WTC11 (cell line): ENCODE results near the gene APOBEC3C. TPM values are rescaled to one million over a fixed set of nuclear protein-coding genes. Genes with fewer than 3 reads are reported as not detected.
"Not testable (repeated sequence)": the region's sequence is repeated elsewhere in the genome, so short reads cannot be mapped to it uniquely, and the experiment has no call there.

Experiments used
- ATAC-seq: fragments of 200-7000 bp; cut with Tn5 transposase; 2 replicates; pipeline ENCODE4 v1.10.0; 2021; ENCODE audit warnings: mild to moderate bottlenecking, moderate library complexity
- CTCF ChIA-PET: fragments of 300-600 bp; sonication (Branson Sonifier 250); formaldehyde crosslinking; loops from one replicate; lab custom pipeline; 2021; ENCODE audit warnings: antibody characterized with exemption; lab: Charles Lee
- POLR2A ChIA-PET: fragments of 350-600 bp; sonication (Branson Sonifier 250); formaldehyde crosslinking; loops from one replicate; lab custom pipeline; 2021; ENCODE audit warnings: antibody characterized with exemption; lab: Charles Lee
- DNase-seq: peaks from one replicate; pipeline ENCODE4 v3.0.0; 2021; ENCODE audit warnings: low spot score
- H3K27ac Mint-ChIP-seq: 2 replicates; pipeline ENCODE4 v1.8.0; 2021; ENCODE audit warnings: mixed read lengths
- H3K27me3 Mint-ChIP-seq: 2 replicates; pipeline ENCODE4 v1.8.0; 2021; ENCODE audit warnings: low read depth, mild to moderate bottlenecking, moderate library complexity, mixed read lengths
- H3K36me3 Mint-ChIP-seq: 2 replicates; pipeline ENCODE4 v1.8.0; 2021; ENCODE audit warnings: mixed read lengths
- H3K4me1 Mint-ChIP-seq: 2 replicates; pipeline ENCODE4 v1.8.0; 2022; ENCODE audit warnings: mixed read lengths
- H3K4me3 Mint-ChIP-seq: 2 replicates; pipeline ENCODE4 v1.8.0; 2021; ENCODE audit warnings: mild to moderate bottlenecking, moderate library complexity, mixed read lengths
- H3K9me3 Mint-ChIP-seq: 2 replicates; pipeline ENCODE4 v1.8.0; 2021; ENCODE audit warnings: mixed read lengths
- ARID4B ChIP-seq: sonication (generic); formaldehyde crosslinking; IDR thresholded peaks from 2 replicates; pipeline ENCODE4 v1.8.0; 2023; ENCODE audit warnings: missing genetic modification reagents, mild to moderate bottlenecking, borderline replicate concordance
- CDX4 ChIP-seq: fragments of 250-450 bp; sonication (Bioruptor Pico); IDR thresholded peaks from 2 replicates; pipeline ENCODE4 v1.9.0; 2021; ENCODE audit warnings: moderate library complexity, mild to moderate bottlenecking, inconsistent platforms, borderline replicate concordance
- NR3C1 ChIP-seq: sonication (generic); formaldehyde crosslinking; conservative IDR thresholded peaks from 2 replicates; pipeline ENCODE4 v1.8.1; 2023; ENCODE audit warnings: low read depth, mild to moderate bottlenecking, missing genetic modification reagents
- RELA ChIP-seq: sonication (generic); formaldehyde crosslinking; IDR thresholded peaks from 2 replicates; pipeline ENCODE4 v1.8.1; 2022; ENCODE audit warnings: missing genetic modification reagents, mild to moderate bottlenecking, borderline replicate concordance
- SP1 ChIP-seq: sonication (generic); formaldehyde crosslinking; conservative IDR thresholded peaks from 2 replicates; pipeline ENCODE4 v1.8.1; 2022; ENCODE audit warnings: missing genetic modification reagents
- TEAD4 ChIP-seq: sonication (generic); formaldehyde crosslinking; IDR thresholded peaks from 2 replicates; pipeline ENCODE4 v1.8.0; 2022; ENCODE audit warnings: mild to moderate bottlenecking, missing genetic modification reagents
- TP53 ChIP-seq: sonication (generic); formaldehyde crosslinking; IDR thresholded peaks from 2 replicates; pipeline ENCODE4 v1.8.1; 2023; ENCODE audit warnings: mild to moderate bottlenecking, missing genetic modification reagents
- ZMAT4 ChIP-seq: fragments of 250-450 bp; sonication (Bioruptor Pico); IDR thresholded peaks from 2 replicates; pipeline ENCODE4 v1.9.0; 2021; ENCODE audit warnings: mild to moderate bottlenecking
- ZNF121 ChIP-seq: sonication (generic); formaldehyde crosslinking; IDR thresholded peaks from 2 replicates; pipeline ENCODE4 v1.8.0; 2023; ENCODE audit warnings: missing genetic modification reagents
- ZNF263 ChIP-seq: sonication (generic); formaldehyde crosslinking; IDR thresholded peaks from 2 replicates; pipeline ENCODE4 v1.8.1; 2022; ENCODE audit warnings: low read depth, mild to moderate bottlenecking, moderate library complexity, missing genetic modification reagents
- total RNA-seq: library from RNA; stranded (reverse); gene quantifications from 3 replicates; pipeline ENCODE4 v1.2.3, GENCODE V29; 2021
- TF ChIP-seq, protein P1 (sequence below): sonication (generic); formaldehyde crosslinking; IDR thresholded peaks from 2 replicates; pipeline ENCODE4 v1.8.1; 2023; ENCODE audit warnings: mild to moderate bottlenecking, missing genetic modification reagents, borderline replicate concordance
- TF ChIP-seq, protein P2 (sequence below): fragments of 250-450 bp; sonication (Bioruptor Pico); IDR thresholded peaks from 2 replicates; pipeline ENCODE4 v2.1.2; 2022; ENCODE audit warnings: mild to moderate bottlenecking, moderate library complexity

APOBEC3C gene
- total RNA-seq, 1 experiment from 2014 or later, result 33.4 TPM

GRCh38 chr22:38984224-38984623 lies 29.8 kb upstream of the APOBEC3C start:
- peaks cover 5% of the 10 kb centered on the region for H3K4me1 Mint-ChIP-seq
- no peaks in the 10 kb centered on the region for H3K27me3 Mint-ChIP-seq
- no peak for ATAC-seq
- CTCF ChIA-PET, result no interaction called here
- POLR2A ChIA-PET, result no interaction called here
- H3K27ac Mint-ChIP-seq, result no peak overlapping the region
- H3K36me3 Mint-ChIP-seq, result peaks cover 7% of the 10 kb centered on the region
- H3K4me3 Mint-ChIP-seq, result no peak overlapping the region
- TF ChIP-seq SP1 (CRISPR knock-in tag), result no peak
- H3K9me3 Mint-ChIP-seq, result peaks cover 5% of the 10 kb centered on the region
- no peak for DNase-seq

- H3K9me3 Mint-ChIP-seq, POLR2A ChIA-PET, CTCF ChIA-PET, H3K4me3 Mint-ChIP-seq, ATAC-seq, DNase-seq, H3K27me3 Mint-ChIP-seq, H3K36me3 Mint-ChIP-seq, H3K27ac Mint-ChIP-seq, H3K4me1 Mint-ChIP-seq: not testable (repeated sequence)
Observed at GRCh38 chr22:38984784-38985757, 29.0 kb upstream of the APOBEC3C start.

- no peak for DNase-seq
- Mint-ChIP-seq H3K4me1 (peaks cover 1% of the 10 kb centered on the region), H3K27me3 (no peaks in the 10 kb centered on the region), H3K36me3 (peaks cover 7% of the 10 kb centered on the region), H3K4me3 (no peak overlapping the region), H3K27ac (no peak overlapping the region), H3K9me3 (peaks cover 5% of the 10 kb centered on the region)
- CTCF ChIA-PET, result no interaction called here
- no peak for ATAC-seq
- TF ChIP-seq TP53 (CRISPR knock-in tag), result no peak
- POLR2A ChIA-PET, result no interaction called here
Observed at GRCh38 chr22:38986629-38987028, 27.4 kb upstream of the APOBEC3C start.

- peaks cover 7% of the 10 kb centered on the region for H3K36me3 Mint-ChIP-seq
- DNase-seq, result no peak
- peaks cover 5% of the 10 kb centered on the region for H3K9me3 Mint-ChIP-seq
- CTCF ChIA-PET, result no interaction called here
- POLR2A ChIA-PET, result no interaction called here
- ATAC-seq, result no peak
- H3K4me1 Mint-ChIP-seq, result peaks cover 1% of the 10 kb centered on the region
- no peak overlapping the region for H3K4me3 Mint-ChIP-seq
- TF ChIP-seq ZNF263 (CRISPR knock-in tag) (peak; percentile 68), NR3C1 (CRISPR knock-in tag) (no peak)
- no peaks in the 10 kb centered on the region for H3K27me3 Mint-ChIP-seq
- no peak overlapping the region for H3K27ac Mint-ChIP-seq
Observed at GRCh38 chr22:38987171-38987895, 26.7 kb upstream of the APOBEC3C start.

DNA sequence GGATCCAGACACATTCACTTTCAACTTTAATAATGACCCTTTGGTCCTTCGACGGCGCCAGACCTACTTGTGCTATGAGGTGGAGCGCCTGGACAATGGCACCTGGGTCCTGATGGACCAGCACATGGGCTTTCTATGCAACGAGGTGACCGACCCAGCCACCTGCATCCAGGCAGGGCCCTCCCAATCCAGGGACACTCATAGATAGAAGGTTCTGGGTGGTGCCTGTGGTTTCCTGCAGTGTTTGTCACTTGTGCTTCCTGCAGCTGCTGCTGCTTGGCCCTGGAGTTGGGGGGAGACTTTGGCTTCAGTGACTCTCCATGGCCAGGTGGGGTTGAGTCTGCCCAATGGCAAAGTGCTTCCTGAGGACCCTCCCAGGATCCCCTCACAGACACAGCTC lies 24.6 kb upstream of the APOBEC3C start:
- ChIA-PET CTCF (no interaction called here), POLR2A (no interaction called here)
- Mint-ChIP-seq H3K36me3 (no peaks in the 10 kb centered on the region), H3K9me3 (no peaks in the 10 kb centered on the region), H3K27ac (no peak overlapping the region), H3K4me1 (peaks cover 20% of the 10 kb centered on the region), H3K4me3 (no peak overlapping the region), H3K27me3 (no peaks in the 10 kb centered on the region)
- no peak for DNase-seq
- ATAC-seq, result no peak
- TF ChIP-seq ZMAT4 (no peak), CDX4 (CRISPR knock-in tag) (no peak), ZNF121 (CRISPR knock-in tag) (no peak), TEAD4 (no peak), RELA (CRISPR knock-in tag) (no peak), ARID4B (CRISPR knock-in tag) (no peak)
- TF ChIP-seq, protein P1, sequence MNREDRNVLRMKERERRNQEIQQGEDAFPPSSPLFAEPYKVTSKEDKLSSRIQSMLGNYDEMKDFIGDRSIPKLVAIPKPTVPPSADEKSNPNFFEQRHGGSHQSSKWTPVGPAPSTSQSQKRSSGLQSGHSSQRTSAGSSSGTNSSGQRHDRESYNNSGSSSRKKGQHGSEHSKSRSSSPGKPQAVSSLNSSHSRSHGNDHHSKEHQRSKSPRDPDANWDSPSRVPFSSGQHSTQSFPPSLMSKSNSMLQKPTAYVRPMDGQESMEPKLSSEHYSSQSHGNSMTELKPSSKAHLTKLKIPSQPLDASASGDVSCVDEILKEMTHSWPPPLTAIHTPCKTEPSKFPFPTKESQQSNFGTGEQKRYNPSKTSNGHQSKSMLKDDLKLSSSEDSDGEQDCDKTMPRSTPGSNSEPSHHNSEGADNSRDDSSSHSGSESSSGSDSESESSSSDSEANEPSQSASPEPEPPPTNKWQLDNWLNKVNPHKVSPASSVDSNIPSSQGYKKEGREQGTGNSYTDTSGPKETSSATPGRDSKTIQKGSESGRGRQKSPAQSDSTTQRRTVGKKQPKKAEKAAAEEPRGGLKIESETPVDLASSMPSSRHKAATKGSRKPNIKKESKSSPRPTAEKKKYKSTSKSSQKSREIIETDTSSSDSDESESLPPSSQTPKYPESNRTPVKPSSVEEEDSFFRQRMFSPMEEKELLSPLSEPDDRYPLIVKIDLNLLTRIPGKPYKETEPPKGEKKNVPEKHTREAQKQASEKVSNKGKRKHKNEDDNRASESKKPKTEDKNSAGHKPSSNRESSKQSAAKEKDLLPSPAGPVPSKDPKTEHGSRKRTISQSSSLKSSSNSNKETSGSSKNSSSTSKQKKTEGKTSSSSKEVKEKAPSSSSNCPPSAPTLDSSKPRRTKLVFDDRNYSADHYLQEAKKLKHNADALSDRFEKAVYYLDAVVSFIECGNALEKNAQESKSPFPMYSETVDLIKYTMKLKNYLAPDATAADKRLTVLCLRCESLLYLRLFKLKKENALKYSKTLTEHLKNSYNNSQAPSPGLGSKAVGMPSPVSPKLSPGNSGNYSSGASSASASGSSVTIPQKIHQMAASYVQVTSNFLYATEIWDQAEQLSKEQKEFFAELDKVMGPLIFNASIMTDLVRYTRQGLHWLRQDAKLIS (CRISPR knock-in tag), result no peak
- TF ChIP-seq, protein P2, sequence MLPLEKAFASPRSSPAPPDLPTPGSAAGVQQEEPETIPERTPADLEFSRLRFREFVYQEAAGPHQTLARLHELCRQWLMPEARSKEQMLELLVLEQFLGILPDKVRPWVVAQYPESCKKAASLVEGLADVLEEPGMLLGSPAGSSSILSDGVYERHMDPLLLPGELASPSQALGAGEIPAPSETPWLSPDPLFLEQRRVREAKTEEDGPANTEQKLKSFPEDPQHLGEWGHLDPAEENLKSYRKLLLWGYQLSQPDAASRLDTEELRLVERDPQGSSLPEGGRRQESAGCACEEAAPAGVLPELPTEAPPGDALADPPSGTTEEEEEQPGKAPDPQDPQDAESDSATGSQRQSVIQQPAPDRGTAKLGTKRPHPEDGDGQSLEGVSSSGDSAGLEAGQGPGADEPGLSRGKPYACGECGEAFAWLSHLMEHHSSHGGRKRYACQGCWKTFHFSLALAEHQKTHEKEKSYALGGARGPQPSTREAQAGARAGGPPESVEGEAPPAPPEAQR, result no peak
